ENCODE measurements around the gene ADAMTS14.

DNA sequence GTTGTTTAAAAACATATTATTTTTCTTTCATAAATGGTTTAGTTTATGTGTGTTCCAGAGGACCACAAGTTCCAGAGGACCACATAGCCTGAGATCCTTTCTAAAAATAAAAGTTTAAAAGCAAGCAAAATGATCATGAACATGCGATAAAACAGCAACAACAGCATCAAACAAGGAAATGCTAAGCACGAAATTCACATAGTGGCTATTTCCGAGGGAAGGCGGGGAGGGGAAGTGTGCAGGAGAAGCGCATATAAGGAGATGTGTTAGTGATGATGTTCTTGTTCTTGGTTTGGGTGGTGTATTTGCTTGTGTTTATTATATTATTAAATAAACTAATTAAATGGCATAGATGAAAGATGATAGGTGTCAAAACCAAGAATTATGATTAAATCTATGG, 111.7 kb downstream of the ADAMTS14 start:
- TF ChIP-seq POLR2A (IDR thresholded peaks at IDR 0.05; ENCODE audit: low read length) (no peak), GATA1 (IDR thresholded peaks at IDR 0.05; ENCODE audit: low read depth, low read length) (no peak)

All from erythroblast (primary cell).